Muscle layer of duodenum (tissue), 2 donors: ENCODE data around the gene CCDC60.

Experiments
- H3K27ac ChIP-seq: one replicate; pipeline ENCODE4 v1.7.0; 2013; ENCODE audit warnings: mild to moderate bottlenecking, low read length
- H3K27me3 ChIP-seq: one replicate; pipeline ENCODE4 v1.7.0; 2013; ENCODE audit warnings: low read depth, mild to moderate bottlenecking, control low read depth, low read length
- H3K36me3 ChIP-seq, 2 donors: one replicate each; pipeline ENCODE4 v1.7.0; 2013; ENCODE audit warnings: low read length in 2 of 2, control low read depth in 1 of 2, mild to moderate bottlenecking in 1 of 2; ENCODE audit not compliant: insufficient read depth in 2 of 2, control insufficient read depth in 1 of 2
- H3K4me1 ChIP-seq, 2 donors: one replicate each; pipeline ENCODE4 v1.7.0; 2013; ENCODE audit warnings: low read length in 2 of 2, mild to moderate bottlenecking in 2 of 2, control low read depth in 1 of 2, moderate library complexity in 1 of 2; ENCODE audit not compliant: insufficient read depth in 2 of 2, control insufficient read depth in 1 of 2
- H3K4me3 ChIP-seq, 2 donors: one replicate each; pipeline ENCODE4 v1.7.0; 2013; ENCODE audit warnings: low read length in 2 of 2, low read depth in 1 of 2, mild to moderate bottlenecking in 1 of 2
- H3K9me3 ChIP-seq, 2 donors: one replicate each; pipeline ENCODE4 v1.7.0; 2013; ENCODE audit warnings: low read length in 2 of 2, control low read depth in 1 of 2, mild to moderate bottlenecking in 1 of 2; ENCODE audit not compliant: control insufficient read depth in 1 of 2
- donor health status: healthy.

Gene CCDC60

DNA sequence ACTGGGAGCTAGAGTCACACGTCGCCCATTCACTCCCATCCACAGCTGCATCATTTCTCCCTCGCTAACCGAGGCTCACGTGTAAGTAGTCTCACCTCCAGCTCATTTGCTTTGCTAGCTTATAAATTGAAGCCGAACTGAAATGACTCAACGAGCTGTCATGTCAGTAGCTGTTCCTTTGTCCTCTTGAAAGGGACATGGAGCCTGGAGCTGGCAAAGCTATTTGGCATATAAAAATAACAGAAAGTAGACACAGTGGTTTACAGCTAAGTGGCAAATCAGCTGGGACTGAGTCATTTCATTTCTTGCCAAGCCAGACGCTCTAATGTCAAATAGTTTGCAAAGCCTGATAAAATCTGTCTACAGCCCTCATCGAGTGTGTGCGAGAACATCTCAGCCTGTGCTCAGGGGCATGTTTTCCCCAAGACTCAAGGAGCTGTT, 144.6 kb downstream of the CCDC60 start:
- Histone ChIP-seq H3K27me3 (no peaks in the 10 kb centered on the region), H3K4me1 (no peaks in the 10 kb centered on the region), H3K27ac (no peak overlapping the region), H3K4me3 (no peak overlapping the region), H3K9me3 (peaks cover 0 to 16% of the 10 kb centered on the region in 2 donors), H3K36me3 (no peaks in the 10 kb centered on the region)

DNA sequence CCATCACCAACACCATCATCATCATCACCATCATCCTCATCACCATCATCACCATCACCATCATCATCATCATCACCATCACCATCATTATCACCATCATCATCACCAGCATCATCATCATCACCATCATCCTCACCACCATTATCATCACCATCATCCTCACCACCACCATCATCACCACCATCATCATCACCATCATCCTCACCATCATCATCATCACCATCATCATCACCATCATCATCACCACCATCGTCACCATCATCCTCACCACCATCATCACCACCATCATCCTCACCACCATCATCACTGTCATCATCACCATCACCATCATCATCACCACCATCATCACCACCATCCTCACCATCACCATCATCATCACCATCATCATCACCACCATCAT, 146.0 kb downstream of the CCDC60 start:
- Histone ChIP-seq H3K27ac (no peak overlapping the region), H3K4me3 (no peak overlapping the region), H3K27me3 (no peaks in the 10 kb centered on the region), H3K9me3 (peaks cover 0 to 16% of the 10 kb centered on the region in 2 donors), H3K4me1 (no peaks in the 10 kb centered on the region), H3K36me3 (no peaks in the 10 kb centered on the region)

DNA sequence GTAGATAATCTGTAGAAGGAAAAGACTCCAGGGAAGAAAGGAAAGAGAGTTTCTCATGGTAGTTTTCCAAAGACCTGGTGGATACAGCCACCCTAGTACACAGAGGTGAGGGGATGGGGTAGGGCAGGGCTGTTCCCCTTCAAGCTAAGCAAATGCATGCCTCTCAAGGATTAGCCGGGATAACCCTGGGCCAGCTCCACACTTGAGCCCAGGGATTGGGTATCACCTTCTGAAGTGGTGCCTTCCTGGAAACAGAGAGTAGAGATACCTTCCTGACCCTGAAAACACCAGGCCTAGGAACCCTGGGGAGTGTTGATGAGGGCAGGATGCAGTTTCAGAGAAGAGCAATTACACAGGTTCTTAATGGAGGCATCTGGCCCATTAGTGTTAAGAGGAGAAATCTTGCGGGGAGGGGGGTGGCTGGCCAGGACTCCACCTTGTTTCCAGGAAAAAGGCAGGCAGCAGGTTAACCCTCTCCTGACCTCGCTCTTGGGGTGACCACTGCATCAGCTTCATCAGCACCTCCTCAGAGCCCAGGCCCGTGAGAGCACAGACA, 152.1 kb downstream of the CCDC60 start:
- Histone ChIP-seq H3K4me1 (no peaks in the 10 kb centered on the region), H3K27ac (no peak overlapping the region), H3K36me3 (no peaks in the 10 kb centered on the region), H3K9me3 (peaks cover 0 to 11% of the 10 kb centered on the region in 2 donors), H3K4me3 (no peak overlapping the region), H3K27me3 (no peaks in the 10 kb centered on the region)

GRCh38 chr12:119491814-119492213, 157.3 kb downstream of the CCDC60 start:
- no peaks in the 10 kb centered on the region for H3K4me1 ChIP-seq
- no peak overlapping the region for H3K27ac ChIP-seq
- H3K36me3 ChIP-seq = no peaks in the 10 kb centered on the region
- peaks cover 0 to 3% of the 10 kb centered on the region in 2 donors for H3K9me3 ChIP-seq
- H3K4me3 ChIP-seq = no peak overlapping the region
- no peaks in the 10 kb centered on the region for H3K27me3 ChIP-seq

DNA sequence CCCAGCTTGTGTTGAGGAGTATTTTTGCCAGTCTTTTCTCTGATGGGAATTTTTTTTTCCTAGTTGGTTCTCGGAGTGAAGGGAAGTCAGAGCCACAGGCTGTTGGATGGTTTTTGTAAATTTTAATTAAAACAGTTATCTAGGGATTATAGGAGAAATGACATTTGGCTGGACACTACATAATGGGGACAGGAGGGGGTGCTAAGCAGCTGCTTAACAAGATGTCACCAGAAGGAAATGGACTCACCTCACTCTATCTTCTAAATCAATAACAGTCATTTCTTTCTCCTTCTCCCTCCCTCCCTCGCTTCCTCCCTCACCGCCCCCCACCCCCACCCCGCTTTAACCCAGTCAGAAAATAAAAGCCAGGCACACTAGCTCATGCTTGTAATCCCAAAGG, 165.7 kb downstream of the CCDC60 start:
- H3K4me1 ChIP-seq = no peaks in the 10 kb centered on the region
- no peak overlapping the region for H3K27ac ChIP-seq
- no peaks in the 10 kb centered on the region for H3K9me3 ChIP-seq
- no peaks in the 10 kb centered on the region for H3K27me3 ChIP-seq
- H3K4me3 ChIP-seq = no peak overlapping the region
- no peaks in the 10 kb centered on the region for H3K36me3 ChIP-seq

- Histone ChIP-seq H3K4me1 (no peaks in the 10 kb centered on the region), H3K36me3 (no peaks in the 10 kb centered on the region), H3K27ac (no peak overlapping the region), H3K27me3 (no peaks in the 10 kb centered on the region), H3K9me3 (no peaks in the 10 kb centered on the region), H3K4me3 (no peak overlapping the region)
Measured at GRCh38 chr12:119501052-119501451, 166.5 kb downstream of the CCDC60 start.

DNA sequence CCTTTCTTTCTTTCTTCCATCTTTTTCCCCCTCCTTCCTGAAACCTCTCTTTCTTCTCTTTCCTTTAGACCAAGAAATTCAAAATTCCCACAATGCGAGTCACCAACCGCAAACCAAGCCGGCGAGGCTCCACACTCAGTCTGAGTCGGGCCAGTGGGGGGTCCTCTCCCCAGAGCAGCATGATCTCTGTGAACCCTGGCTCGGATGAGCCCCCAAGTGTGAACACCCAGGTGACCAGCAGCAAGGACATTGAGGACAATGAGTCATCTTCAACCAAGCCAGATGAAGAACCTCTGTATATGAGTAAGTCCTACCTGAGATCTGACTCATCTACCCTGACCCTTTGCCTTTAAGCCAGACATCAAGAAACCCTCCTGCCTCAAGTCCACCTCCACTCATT, 170.5 kb downstream of the CCDC60 start:
- no peak overlapping the region for H3K4me3 ChIP-seq
- no peaks in the 10 kb centered on the region for H3K27me3 ChIP-seq
- H3K27ac ChIP-seq = no peak overlapping the region
- no peaks in the 10 kb centered on the region for H3K36me3 ChIP-seq
- no peaks in the 10 kb centered on the region for H3K4me1 ChIP-seq
- no peaks in the 10 kb centered on the region for H3K9me3 ChIP-seq

DNA sequence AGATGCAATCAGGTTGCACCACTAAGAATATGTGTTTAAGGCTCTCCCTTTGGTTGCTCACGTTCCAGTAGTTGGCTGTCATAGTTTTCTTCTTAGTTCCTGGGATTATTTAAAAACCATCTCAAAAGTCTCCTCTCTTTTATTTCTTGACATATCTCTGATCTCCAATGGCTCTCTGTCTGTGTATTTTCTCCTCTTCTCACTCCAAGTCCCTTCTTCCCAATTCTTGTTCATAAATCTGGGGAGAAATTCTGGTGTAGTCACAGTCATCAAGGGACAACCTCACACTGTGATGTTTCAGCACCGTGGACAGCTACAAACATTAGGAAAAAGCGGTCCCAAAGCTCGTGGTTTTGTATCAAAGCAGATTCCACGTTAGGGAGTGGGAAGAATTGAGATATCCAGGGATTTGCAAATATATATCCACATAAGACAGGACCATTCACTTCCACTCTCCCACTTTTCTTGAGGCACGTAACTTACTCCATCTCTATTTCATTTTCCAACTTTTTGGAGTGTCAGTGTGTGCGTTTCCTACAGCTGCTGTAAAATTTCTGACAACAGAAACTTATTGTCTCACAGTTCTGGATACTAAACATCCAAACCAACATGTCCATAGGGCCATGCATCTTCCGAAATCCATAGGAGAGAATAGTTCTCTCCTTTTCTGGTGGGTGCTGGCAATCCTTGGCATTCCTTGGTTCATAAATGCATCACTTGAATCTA, 178.4 kb downstream of the CCDC60 start:
- no peaks in the 10 kb centered on the region for H3K9me3 ChIP-seq
- no peaks in the 10 kb centered on the region for H3K27me3 ChIP-seq
- no peak overlapping the region for H3K4me3 ChIP-seq
- H3K4me1 ChIP-seq = no peaks in the 10 kb centered on the region
- H3K36me3 ChIP-seq = no peaks in the 10 kb centered on the region
- no peak overlapping the region for H3K27ac ChIP-seq

DNA sequence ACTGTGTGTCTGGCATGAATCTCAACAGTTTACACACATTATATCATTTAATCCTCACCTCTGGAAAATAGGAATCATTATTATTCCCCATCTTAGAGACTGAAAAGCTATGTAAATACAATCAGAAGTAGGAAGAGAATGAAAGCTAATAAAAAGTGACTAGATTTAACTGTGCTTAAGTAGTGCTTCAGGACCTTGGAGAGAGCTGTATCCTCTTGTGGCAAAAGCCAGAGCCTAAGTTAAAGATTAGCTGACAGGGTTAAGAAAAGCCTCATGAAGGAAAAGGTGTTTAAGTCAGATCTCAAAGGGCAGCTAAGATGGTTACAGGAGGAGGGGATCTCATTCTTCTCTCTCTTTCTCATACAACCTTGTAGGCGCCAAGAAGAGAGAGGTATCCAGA, 193.7 kb downstream of the CCDC60 start:
- H3K4me3 ChIP-seq = no peak overlapping the region
- H3K4me1 ChIP-seq = no peaks in the 10 kb centered on the region
- no peaks in the 10 kb centered on the region for H3K9me3 ChIP-seq
- H3K27ac ChIP-seq = no peak overlapping the region
- H3K27me3 ChIP-seq = no peaks in the 10 kb centered on the region
- H3K36me3 ChIP-seq = no peaks in the 10 kb centered on the region

- Histone ChIP-seq H3K27ac (no peak overlapping the region), H3K4me1 (no peaks in the 10 kb centered on the region), H3K36me3 (no peaks in the 10 kb centered on the region), H3K27me3 (no peaks in the 10 kb centered on the region), H3K4me3 (no peak overlapping the region), H3K9me3 (no peaks in the 10 kb centered on the region)
Measured at GRCh38 chr12:119540476-119540875, 205.9 kb downstream of the CCDC60 start.

DNA sequence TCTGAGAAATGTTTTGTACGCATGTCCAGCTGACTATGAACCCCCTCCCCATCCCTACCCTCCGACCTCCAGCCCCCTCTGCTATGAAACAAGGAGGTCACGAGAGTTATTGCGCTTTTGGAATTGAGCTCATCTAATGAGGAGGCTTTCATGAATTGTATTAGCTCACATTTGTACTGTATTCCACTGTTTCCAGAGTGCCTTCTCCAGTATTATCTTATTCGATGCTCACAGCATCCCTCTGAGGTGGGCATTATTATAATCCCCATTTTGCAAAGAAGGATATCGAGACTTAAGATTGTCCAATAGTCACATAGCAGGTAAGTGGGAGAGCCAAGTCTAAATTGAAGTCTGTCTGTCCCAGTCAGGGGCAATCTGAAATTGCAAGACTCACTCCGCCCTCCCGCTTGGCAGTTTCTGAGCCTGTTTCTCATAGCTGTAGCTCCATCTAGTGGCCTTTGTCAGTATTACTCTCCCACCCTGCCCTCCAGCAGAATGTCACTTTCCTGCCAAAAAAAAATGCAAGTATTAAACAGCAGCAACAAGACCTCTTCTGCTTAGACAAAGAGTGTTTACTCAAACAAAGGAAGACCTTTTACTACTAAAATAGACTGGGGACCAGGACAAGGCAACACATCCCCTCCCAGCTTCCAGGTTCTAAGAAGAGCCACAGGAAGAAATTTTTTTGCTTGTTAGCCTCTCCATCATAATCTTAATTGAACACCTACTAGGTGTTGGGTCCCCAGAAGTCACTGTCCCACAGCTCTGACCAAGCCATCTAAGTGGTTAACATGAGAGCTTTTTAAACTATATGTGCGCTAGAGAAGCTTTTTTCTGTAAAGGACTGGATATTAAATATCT, 210.5 kb downstream of the CCDC60 start:
- Histone ChIP-seq H3K36me3 (no peaks in the 10 kb centered on the region), H3K9me3 (no peaks in the 10 kb centered on the region), H3K4me3 (no peak overlapping the region), H3K27me3 (no peaks in the 10 kb centered on the region), H3K4me1 (no peaks in the 10 kb centered on the region), H3K27ac (no peak overlapping the region)
